Dermis blood vessel endothelial cell (primary cell): Measurements from ENCODE around the gene IFT88. TPM values are rescaled to one million over a fixed set of nuclear protein-coding genes. Genes with fewer than 3 reads are reported as not detected.

ENCODE experiments used
- DNase-seq: peaks from one replicate; pipeline ENCODE4 v3.0.0; 2010
- total RNA-seq: library from RNA; depleted of rRNA; stranded (reverse); fragments of >200 nt; gene quantifications from 2 replicates; pipeline ENCODE4 v1.2.3, GENCODE V29; 2014

IFT88 gene
- total RNA-seq, 1 donor from 2014 or later: 10.7 TPM

- no peak for DNase-seq
Measured at GRCh38 chr13:20686863-20687579, 120.1 kb downstream of the IFT88 start.

- DNase-seq: no peak
Measured at GRCh38 chr13:20689291-20689690, 122.3 kb downstream of the IFT88 start.

GRCh38 chr13:20691616-20692015, 124.7 kb downstream of the IFT88 start:
- no peak for DNase-seq

- no peak for DNase-seq
Measured at GRCh38 chr13:20696073-20696472, 129.1 kb downstream of the IFT88 start.

GRCh38 chr13:20699715-20700114, 132.8 kb downstream of the IFT88 start:
- DNase-seq: no peak

- no peak for DNase-seq
Measured at GRCh38 chr13:20700288-20700687, 133.3 kb downstream of the IFT88 start.

- DNase-seq: no peak
Measured at GRCh38 chr13:20701461-20701860, 134.5 kb downstream of the IFT88 start.

- peak; percentile 43 for DNase-seq
Measured at GRCh38 chr13:20702530-20702914, 135.6 kb downstream of the IFT88 start.

GRCh38 chr13:20702915-20703779, 136.2 kb downstream of the IFT88 start, which contains the start of gene IL17D:
Gene IL17D, plus strand, starts transcription at chr13:20703699. Its CDS starts 303 bp downstream, at chr13:20704002.
- peak; percentile 47 for DNase-seq

GRCh38 chr13:20703780-20704458, 137.0 kb downstream of the IFT88 start:
- peak; percentile 90 for DNase-seq

- DNase-seq: no peak
Measured at GRCh38 chr13:20704459-20705069, 137.6 kb downstream of the IFT88 start.

GRCh38 chr13:20706661-20707060, 139.7 kb downstream of the IFT88 start:
- DNase-seq: no peak

GRCh38 chr13:20708216-20708615, 141.3 kb downstream of the IFT88 start:
- no peak for DNase-seq

GRCh38 chr13:20709369-20709768, 142.4 kb downstream of the IFT88 start:
- no peak for DNase-seq

GRCh38 chr13:20709782-20710181, 142.8 kb downstream of the IFT88 start:
- DNase-seq: peak; percentile 25

- DNase-seq: no peak
Measured at GRCh38 chr13:20711301-20712044, 144.5 kb downstream of the IFT88 start.

GRCh38 chr13:20713014-20713376, 146.0 kb downstream of the IFT88 start:
- peak; percentile 35 for DNase-seq

- DNase-seq: peak; percentile 61
Measured at GRCh38 chr13:20713751-20714150, 146.8 kb downstream of the IFT88 start.

- DNase-seq: peak; percentile 30
Measured at GRCh38 chr13:20714161-20714560, 147.2 kb downstream of the IFT88 start.

- peak; percentile 93 for DNase-seq
Measured at GRCh38 chr13:20714563-20715329, 147.8 kb downstream of the IFT88 start.

- DNase-seq: no peak
Measured at GRCh38 chr13:20715330-20715712, 148.4 kb downstream of the IFT88 start.
